Measurements from ENCODE around the gene NCK2. TPM values are rescaled to one million over a fixed set of nuclear protein-coding genes. Genes with fewer than 3 reads are reported as not detected.

Gene NCK2
- total RNA-seq, 2 donors from 2014 or later = 39.0 to 144 TPM

GRCh38 chr2:105879803-105880300, 135.1 kb downstream of the NCK2 start:
- DNase-seq (ENCODE audit: low spot score) = no peak
- no peak for TF ChIP-seq POLR2AphosphoS5 (IDR thresholded peaks at IDR 0.05)
- no peak for TF ChIP-seq CTCF (IDR thresholded peaks at IDR 0.05)
- no peak for TF ChIP-seq POLR2A (IDR thresholded peaks at IDR 0.05)
- H3K4me1 ChIP-seq (replicated peaks) = no peaks in the 10 kb centered on the region
- no peaks in the 10 kb centered on the region for H3K9me3 ChIP-seq
- no peaks in the 10 kb centered on the region for H3K27me3 ChIP-seq (replicated peaks; ENCODE audit: insufficient read depth)
- intact Hi-C loops (cut with DNase I) = no loop called here
- no peak overlapping the region for H3K4me3 ChIP-seq
- H3K27ac ChIP-seq = no peak overlapping the region
- WGBS = 93% methylated on average over 6 of the region's 6 CpGs
- no peaks in the 10 kb centered on the region for H3K36me3 ChIP-seq

- DNase-seq (ENCODE audit: low spot score) = no peak
- H3K4me3 ChIP-seq = no peak overlapping the region
- no peak for TF ChIP-seq POLR2A (IDR thresholded peaks at IDR 0.05)
- intact Hi-C loops (cut with DNase I) = no loop called here
- no peaks in the 10 kb centered on the region for H3K27me3 ChIP-seq (replicated peaks; ENCODE audit: insufficient read depth)
- WGBS = 98% methylated on average over 6 of the region's 6 CpGs
- H3K9me3 ChIP-seq = no peaks in the 10 kb centered on the region
- no peaks in the 10 kb centered on the region for H3K36me3 ChIP-seq
- no peak overlapping the region for H3K27ac ChIP-seq
- H3K4me1 ChIP-seq (replicated peaks) = no peaks in the 10 kb centered on the region
Measured at GRCh38 chr2:105880637-105881036, 135.9 kb downstream of the NCK2 start.

- intact Hi-C loops (cut with DNase I) = no loop called here
- Histone ChIP-seq H3K27ac (no peak overlapping the region), H3K9me3 (no peaks in the 10 kb centered on the region), H3K27me3 (replicated peaks; ENCODE audit: insufficient read depth) (no peaks in the 10 kb centered on the region), H3K4me1 (replicated peaks) (no peaks in the 10 kb centered on the region), H3K4me3 (no peak overlapping the region), H3K36me3 (no peaks in the 10 kb centered on the region)
- no peak for DNase-seq (ENCODE audit: low spot score)
- 96% methylated on average over 79 of the region's 79 CpGs for WGBS
- TF ChIP-seq POLR2AphosphoS5 (IDR thresholded peaks at IDR 0.05) (no peak), CTCF (IDR thresholded peaks at IDR 0.05) (no peak), POLR2A (IDR thresholded peaks at IDR 0.05) (no peak)
Measured at GRCh38 chr2:105881286-105882136, 136.8 kb downstream of the NCK2 start.

GRCh38 chr2:105882341-105882740, 137.6 kb downstream of the NCK2 start:
- H3K9me3 ChIP-seq = no peaks in the 10 kb centered on the region
- no peak overlapping the region for H3K27ac ChIP-seq
- peaks cover 3% of the 10 kb centered on the region for H3K4me1 ChIP-seq (replicated peaks)
- H3K36me3 ChIP-seq = no peaks in the 10 kb centered on the region
- intact Hi-C loops (cut with DNase I) = no loop called here
- TF ChIP-seq POLR2AphosphoS5 (IDR thresholded peaks at IDR 0.05) (no peak), CTCF (IDR thresholded peaks at IDR 0.05) (no peak), POLR2A (IDR thresholded peaks at IDR 0.05) (no peak)
- H3K4me3 ChIP-seq = no peak overlapping the region
- DNase-seq (ENCODE audit: low spot score) = no peak
- WGBS = 87% methylated on average over 10 of the region's 10 CpGs
- H3K27me3 ChIP-seq (replicated peaks; ENCODE audit: insufficient read depth) = no peaks in the 10 kb centered on the region

- WGBS = 91% methylated on average over 10 of the region's 10 CpGs
Measured at GRCh38 chr2:105882920-105883435, 138.3 kb downstream of the NCK2 start.

More at GRCh38 chr2:105882920-105883435, 138.3 kb downstream of the NCK2 start:
- Histone ChIP-seq H3K4me3 (no peak overlapping the region), H3K4me1 (replicated peaks) (peaks cover 3% of the 10 kb centered on the region), H3K27ac (no peak overlapping the region), H3K27me3 (replicated peaks; ENCODE audit: insufficient read depth) (no peaks in the 10 kb centered on the region), H3K36me3 (no peaks in the 10 kb centered on the region), H3K9me3 (no peaks in the 10 kb centered on the region)
- DNase-seq (ENCODE audit: low spot score) = no peak
- no peak for TF ChIP-seq CTCF (IDR thresholded peaks at IDR 0.05)
- TF ChIP-seq POLR2A (IDR thresholded peaks at IDR 0.05) = no peak
- TF ChIP-seq POLR2AphosphoS5 (IDR thresholded peaks at IDR 0.05) = no peak
- intact Hi-C loops (cut with DNase I) = no loop called here

All from prostate gland (tissue), 2 donors.